Keratinocyte (primary cell): ENCODE measurements around the gene AAMP. TPM values are rescaled to one million over a fixed set of nuclear protein-coding genes. Genes with fewer than 3 reads are reported as not detected.

Experiments used
- DNase-seq: peaks from one replicate; pipeline ENCODE4 v3.0.0-alpha.2; 2011; ENCODE audit warnings: low read depth, missing footprints, low spot score
- FAIRE-seq: peaks from 2 replicates; lab custom pipeline; 2011; peaks lifted over from hg19 to GRCh38; lab: Jason Lieb, UNC
- H2AFZ ChIP-seq: 2 replicates; pipeline ENCODE4 v1.6.0; 2012; ENCODE audit warnings: low read length, control low read depth, inconsistent platforms; ENCODE audit not compliant: control insufficient read depth
- H3K27ac ChIP-seq: 2 replicates; pipeline ENCODE4 v1.5.1; 2011; ENCODE audit warnings: low read length; ENCODE audit not compliant: control insufficient read depth, insufficient read depth
- H3K27me3 ChIP-seq: 3 replicates; pipeline ENCODE4 v1.6.0; 2011; ENCODE audit warnings: low read length; ENCODE audit not compliant: control insufficient read depth, insufficient read depth; ENCODE audit errors: extremely low read depth
- H3K36me3 ChIP-seq, 2 experiments: 2 replicates in 1 of 2; 3 replicates in 1 of 2; pipeline ENCODE4 v1.5.1; 2011; ENCODE audit warnings: low read length in 2 of 2, mild to moderate bottlenecking in 1 of 2; ENCODE audit not compliant: control insufficient read depth in 2 of 2, insufficient read depth in 2 of 2; ENCODE audit errors: extremely low read depth in 1 of 2
- H3K4me1 ChIP-seq: 3 replicates; pipeline ENCODE4 v1.5.1; 2011; ENCODE audit warnings: low read length; ENCODE audit not compliant: control insufficient read depth, insufficient read depth; ENCODE audit errors: extremely low read depth
- H3K4me2 ChIP-seq: 3 replicates; pipeline ENCODE4 v1.6.0; 2011; ENCODE audit warnings: low read depth, low read length; ENCODE audit not compliant: control insufficient read depth, insufficient read depth; ENCODE audit errors: extremely low read depth
- H3K4me3 ChIP-seq, 3 experiments: fragments of 200-600 bp in 1 of 3; sonication (generic) in 1 of 3; 2 replicates in 2 of 3; 3 replicates in 1 of 3; pipeline ENCODE4 v1.5.1; 2011 to 2016; ENCODE audit warnings: low read length in 3 of 3, mild to moderate bottlenecking in 3 of 3, control low read depth in 2 of 3, inconsistent platforms in 1 of 3, low read depth in 1 of 3, mixed read lengths in 1 of 3, mixed run types in 1 of 3, moderate library complexity in 1 of 3; ENCODE audit not compliant: control insufficient read depth in 2 of 3, insufficient read depth in 2 of 3; ENCODE audit errors: extremely low read depth in 1 of 3
- H3K79me2 ChIP-seq: 2 replicates; pipeline ENCODE4 v1.6.0; 2012; ENCODE audit warnings: low read length; ENCODE audit not compliant: control insufficient read depth, insufficient read depth
- H3K9ac ChIP-seq: 3 replicates; pipeline ENCODE4 v1.6.0; 2011; ENCODE audit warnings: low read length; ENCODE audit not compliant: control insufficient read depth, insufficient read depth; ENCODE audit errors: extremely low read depth
- H3K9me1 ChIP-seq: 3 replicates; pipeline ENCODE4 v1.6.0; 2011; ENCODE audit warnings: low read length; ENCODE audit not compliant: control insufficient read depth, insufficient read depth; ENCODE audit errors: extremely low read depth
- H3K9me3 ChIP-seq: 2 replicates; pipeline ENCODE4 v1.5.1; 2012; ENCODE audit warnings: low read depth, low read length; ENCODE audit not compliant: control insufficient read depth
- H4K20me1 ChIP-seq: 3 replicates; pipeline ENCODE4 v1.6.0; 2011; ENCODE audit warnings: low read length; ENCODE audit not compliant: control insufficient read depth, insufficient read depth; ENCODE audit errors: extremely low read depth
- CTCF ChIP-seq, 3 experiments: IDR thresholded peaks in 1 of 3; conservative IDR thresholded peaks in 1 of 3; optimal IDR thresholded peaks in 1 of 3; 2 replicates in 2 of 3; 3 replicates in 1 of 3; pipeline versions ENCODE3 to v1.5.1; 2011; ENCODE audit warnings: low read length in 3 of 3, mild to moderate bottlenecking in 3 of 3, moderate library complexity in 2 of 3, control low read depth in 1 of 3, inconsistent platforms in 1 of 3; ENCODE audit not compliant: insufficient read depth in 2 of 3; ENCODE audit errors: extremely low read depth in 1 of 3
- EZH2 ChIP-seq: IDR thresholded peaks from one replicate; pipeline ENCODE4 v1.6.1; 2012; ENCODE audit warnings: inconsistent platforms, mild to moderate bottlenecking, low read length, moderate library complexity
- dilution Hi-C: fragments of 300-500 bp; cut with MboI; formaldehyde crosslinking; loops from one replicate; pipeline ENCODE4 v1.7.0; 2020; ENCODE audit warnings: low sequenced_read_pairs; ENCODE audit not compliant: extremely low pct_ligation_motif_present
- polyA plus RNA-seq, 5 experiments: library from polyadenylated mRNA; depleted of rRNA in 3 of 5; stranded (reverse) in 3 of 5; stranded (forward) in 1 of 5; unstranded in 1 of 5; fragments of >200 nt; gene quantifications; 1 replicate in 1 of 5; 2 replicates in 3 of 5; 3 replicates in 1 of 5; pipeline versions ENCODE4 v1.2.1 to v1.2.3, GENCODE V29; 2011 to 2012; ENCODE audit warnings: missing spikeins in 2 of 5, low read depth in 1 of 5, low replicate concordance in 1 of 5

Gene AAMP
- polyA plus RNA-seq, 1 donor (not counting 4 experiments of a cell fraction or from before 2014, with no cell fraction given), result 78.4 TPM

- no peak overlapping the region for H2AFZ ChIP-seq
- peaks cover 66% of the 10 kb centered on the region for H3K4me1 ChIP-seq
- peak overlapping the region in 2 of 3 experiments; percentile 12 to 18 for H3K4me3 ChIP-seq
- H3K27me3 ChIP-seq, result no peaks in the 10 kb centered on the region
- no peak for DNase-seq
- H3K9me3 ChIP-seq, result no peaks in the 10 kb centered on the region
- H3K36me3 ChIP-seq, result peaks cover 30 to 37% of the 10 kb centered on the region in 2 experiments
- H3K4me2 ChIP-seq, result peak overlapping the region; percentile 96
- TF ChIP-seq EZH2 (no peak), CTCF (optimal IDR thresholded peaks at IDR 0.05 in 1 of 3, IDR thresholded peaks at IDR 0.05 in 1 of 3, conservative IDR thresholded peaks at IDR 0.05 in 1 of 3; ENCODE audit: extremely low read depth in 1 of 3, insufficient read depth in 2 of 3, low read length in 3 of 3) (no peak)
- peaks cover 85% of the 10 kb centered on the region for H3K79me2 ChIP-seq
- FAIRE-seq, result peak; percentile 91
- peak overlapping the region; percentile 99 for H3K27ac ChIP-seq
- H3K9ac ChIP-seq, result peak overlapping the region; percentile 87
- dilution Hi-C loops, result no loop called here
- no peaks in the 10 kb centered on the region for H3K9me1 ChIP-seq
- peaks cover 37% of the 10 kb centered on the region for H4K20me1 ChIP-seq
Measured at GRCh38 chr2:218284106-218284811, 14.3 kb upstream of the AAMP start.

GRCh38 chr2:218282173-218282991 lies 12.4 kb upstream of the AAMP start:
- H3K79me2 ChIP-seq, result peaks cover 88% of the 10 kb centered on the region

More at GRCh38 chr2:218282173-218282991, 12.4 kb upstream of the AAMP start:
- Histone ChIP-seq H3K27ac (peak overlapping the region; percentile 74), H3K4me3 (no peak overlapping the region), H3K27me3 (no peaks in the 10 kb centered on the region), H3K9me3 (no peaks in the 10 kb centered on the region), H3K4me2 (peak overlapping the region; percentile 52), H3K36me3 (peaks cover 48 to 49% of the 10 kb centered on the region in 2 experiments), H3K9me1 (no peaks in the 10 kb centered on the region), H3K9ac (peak overlapping the region; percentile 69), H4K20me1 (peaks cover 47% of the 10 kb centered on the region), H3K4me1 (peaks cover 51% of the 10 kb centered on the region), H2AFZ (no peak overlapping the region)
- TF ChIP-seq EZH2 (no peak), CTCF (optimal IDR thresholded peaks at IDR 0.05 in 1 of 3, IDR thresholded peaks at IDR 0.05 in 1 of 3, conservative IDR thresholded peaks at IDR 0.05 in 1 of 3; ENCODE audit: extremely low read depth in 1 of 3, insufficient read depth in 2 of 3, low read length in 3 of 3) (no peak)
- FAIRE-seq (peak; percentile 29), DNase-seq (no peak)
- dilution Hi-C loops, result no loop called here
